GM23248 (cell line): ENCODE measurements around the gene CDC37. TPM values are rescaled to one million over a fixed set of nuclear protein-coding genes. Genes with fewer than 3 reads are reported as not detected.
A peak's percentile ranks its signal among the peaks of the same experiment; 100 is the strongest.
"Not testable (repeated sequence)": the region's sequence is repeated elsewhere in the genome, so short reads cannot be mapped to it uniquely, and the experiment has no call there.

Source experiments
- DNase-seq: peaks from one replicate; pipeline ENCODE4 v3.0.0-alpha.2; 2015
- H2AFZ ChIP-seq: fragments of 200-600 bp; sonication (generic); 2 replicates; pipeline ENCODE4 v1.6.1; 2016; ENCODE audit warnings: antibody characterized with exemption
- H3F3A ChIP-seq: fragments of 200-600 bp; sonication (generic); 2 replicates; pipeline ENCODE4 v1.6.1; 2016; ENCODE audit warnings: mild to moderate bottlenecking, antibody characterized with exemption, mixed run types; ENCODE audit not compliant: insufficient read depth
- H3K27ac ChIP-seq: fragments of 200-600 bp; sonication (generic); 2 replicates; pipeline ENCODE4 v1.5.1; 2016; ENCODE audit warnings: mild to moderate bottlenecking
- H3K27me3 ChIP-seq: fragments of 200-600 bp; sonication (generic); replicated peaks from 2 replicates; pipeline ENCODE4 v1.6.1; 2016; ENCODE audit warnings: mild to moderate bottlenecking; ENCODE audit not compliant: insufficient read depth
- H3K36me3 ChIP-seq: fragments of 200-600 bp; sonication (generic); 2 replicates; pipeline ENCODE4 v1.6.1; 2016; ENCODE audit warnings: low read depth, mild to moderate bottlenecking
- H3K4me1 ChIP-seq: fragments of 200-600 bp; sonication (generic); 2 replicates; pipeline ENCODE4 v1.6.1; 2016; ENCODE audit warnings: mild to moderate bottlenecking; ENCODE audit not compliant: insufficient read depth
- H3K4me2 ChIP-seq: fragments of 200-600 bp; sonication (generic); one replicate; pipeline ENCODE4 v1.6.1; 2016; ENCODE audit warnings: mild to moderate bottlenecking; ENCODE audit not compliant: unreplicated experiment
- H3K4me3 ChIP-seq: fragments of 200-600 bp; sonication (generic); 2 replicates; pipeline ENCODE4 v1.5.1; 2016; ENCODE audit warnings: mild to moderate bottlenecking
- H3K79me2 ChIP-seq: fragments of 200-600 bp; sonication (generic); 2 replicates; pipeline ENCODE4 v1.6.1; 2016; ENCODE audit warnings: mild to moderate bottlenecking; ENCODE audit not compliant: insufficient read depth
- H3K9ac ChIP-seq: fragments of 200-600 bp; sonication (generic); 2 replicates; pipeline ENCODE4 v1.6.1; 2016; ENCODE audit warnings: mild to moderate bottlenecking
- H3K9me2 ChIP-seq: fragments of 200-600 bp; sonication (generic); 2 replicates; pipeline ENCODE4 v1.6.1; 2016; ENCODE audit warnings: mixed run types, mild to moderate bottlenecking, moderate library complexity; ENCODE audit not compliant: insufficient read depth
- H3K9me3 ChIP-seq: fragments of 200-600 bp; sonication (generic); one replicate; pipeline ENCODE4 v1.6.1; 2017; ENCODE audit warnings: low read depth
- H4K20me1 ChIP-seq: fragments of 200-600 bp; sonication (generic); 2 replicates; pipeline ENCODE4 v1.6.0; 2016; ENCODE audit not compliant: insufficient read depth
- EZH2 ChIP-seq: fragments of 200-600 bp; sonication (generic); IDR thresholded peaks from 2 replicates; pipeline ENCODE4 v1.6.1; 2018; ENCODE audit warnings: antibody characterized with exemption, mild to moderate bottlenecking; ENCODE audit not compliant: insufficient read depth, poor library complexity, severe bottlenecking
- EZH2phosphoT487 ChIP-seq: fragments of 200-600 bp; sonication (generic); IDR thresholded peaks from 2 replicates; pipeline ENCODE4 v1.6.1; 2018; ENCODE audit warnings: antibody characterized with exemption, moderate library complexity, mild to moderate bottlenecking, low read depth; ENCODE audit not compliant: insufficient read depth
- WGBS, 2 experiments: methylation state at CpG; one replicate each; pipeline ENCODE4 v1.1.6; 2015 to 2017; ENCODE audit warnings: low lambda C conversion rate in 2 of 2, low coverage in 1 of 2; ENCODE audit errors: missing lambda C conversion rate in 2 of 2; 5-methylcytosine and 5-hydroxymethylcytosine counted together
- in situ Hi-C: fragments of 300-500 bp; cut with MboI; formaldehyde crosslinking; loops from 2 replicates; pipeline ENCODE4 v1.15.0; 2020
- polyA plus RNA-seq: library from polyadenylated mRNA; unstranded; fragments of >200 nt; fragmentation: Nextera tagmentation; extraction: Ambion mirVana; gene quantifications from 2 replicates; pipeline ENCODE4 v1.2.1, GENCODE V29; 2016
- total RNA-seq: library from RNA; depleted of rRNA; stranded (reverse); fragments of >200 nt; shearing (Covaris generic); gene quantifications from 2 replicates; pipeline ENCODE4 v1.2.3, GENCODE V29; 2014

The CDC37 gene
- total and polyA plus RNA-seq, 2 experiments from 2014 or later, result 291 to 301 TPM

- no peaks in the 10 kb centered on the region for H4K20me1 ChIP-seq
- in situ Hi-C loops, result no loop called here
- no peaks in the 10 kb centered on the region for H3K4me1 ChIP-seq
- no peak overlapping the region for H3K9ac ChIP-seq
- H3K9me3 ChIP-seq, result no peaks in the 10 kb centered on the region
- no peaks in the 10 kb centered on the region for H3K79me2 ChIP-seq
- WGBS, 2 experiments, result 93 to 94% methylated on average over 15 of the region's 15 CpGs
- no peaks in the 10 kb centered on the region for H3K9me2 ChIP-seq
- H2AFZ ChIP-seq, result no peak overlapping the region
- H3K27ac ChIP-seq, result no peak overlapping the region
- H3K27me3 ChIP-seq, result no peaks in the 10 kb centered on the region
- H3K4me3 ChIP-seq, result no peak overlapping the region
- DNase-seq, result peak; percentile 26
- H3F3A ChIP-seq, result no peaks in the 10 kb centered on the region
- no peak overlapping the region for H3K4me2 ChIP-seq
- peaks cover 9% of the 10 kb centered on the region; the same call in 1 of the 2 replicates for H3K36me3 ChIP-seq
- TF ChIP-seq EZH2 (no peak), EZH2phosphoT487 (no peak)
Observed at GRCh38 chr19:10368101-10368803, 35.1 kb downstream of the CDC37 start.

- H3K9ac ChIP-seq, H4K20me1 ChIP-seq, H3K4me1 ChIP-seq, H3K27ac ChIP-seq, H3K36me3 ChIP-seq, H3K9me2 ChIP-seq, H2AFZ ChIP-seq, H3K9me3 ChIP-seq, H3K4me3 ChIP-seq, H3K79me2 ChIP-seq, in situ Hi-C loops, H3F3A ChIP-seq, H3K4me2 ChIP-seq, DNase-seq, H3K27me3 ChIP-seq: not testable (repeated sequence)
- 98% methylated on average over 4 of the region's 4 CpGs for WGBS, 2 experiments
Observed at GRCh38 chr19:10366950-10367512, 36.3 kb downstream of the CDC37 start.

- H3K9ac ChIP-seq, result no peak overlapping the region
- no peak overlapping the region for H3K27ac ChIP-seq
- no peaks in the 10 kb centered on the region for H3K9me3 ChIP-seq
- H3K4me2 ChIP-seq, result no peak overlapping the region
- no peaks in the 10 kb centered on the region for H3K4me1 ChIP-seq
- no peaks in the 10 kb centered on the region for H3F3A ChIP-seq
- H4K20me1 ChIP-seq, result no peaks in the 10 kb centered on the region
- 90 to 93% methylated on average over 22 to 23 of the region's 23 CpGs for WGBS, 2 experiments
- no peaks in the 10 kb centered on the region for H3K9me2 ChIP-seq
- no peaks in the 10 kb centered on the region for H3K79me2 ChIP-seq
- no peaks in the 10 kb centered on the region for H3K27me3 ChIP-seq
- DNase-seq, result no peak
- no peak overlapping the region for H2AFZ ChIP-seq
- in situ Hi-C loops, result no loop called here
- H3K4me3 ChIP-seq, result no peak overlapping the region
- H3K36me3 ChIP-seq, result peaks cover 9% of the 10 kb centered on the region; the same call in 1 of the 2 replicates
- TF ChIP-seq EZH2 (no peak), EZH2phosphoT487 (no peak)
Observed at GRCh38 chr19:10365518-10365917, 37.8 kb downstream of the CDC37 start.

- no peak for DNase-seq
- Histone ChIP-seq H3F3A (no peaks in the 10 kb centered on the region), H3K4me3 (no peak overlapping the region), H2AFZ (no peak overlapping the region), H3K9ac (no peak overlapping the region), H3K4me2 (no peak overlapping the region), H3K4me1 (no peaks in the 10 kb centered on the region), H3K79me2 (no peaks in the 10 kb centered on the region), H3K9me2 (no peaks in the 10 kb centered on the region), H3K36me3 (peaks cover 9% of the 10 kb centered on the region; the same call in 1 of the 2 replicates), H3K27ac (no peak overlapping the region), H3K27me3 (no peaks in the 10 kb centered on the region), H4K20me1 (no peaks in the 10 kb centered on the region), H3K9me3 (no peaks in the 10 kb centered on the region)
- 87 to 88% methylated on average over 18 to 19 of the region's 19 CpGs for WGBS, 2 experiments
- in situ Hi-C loops, result no loop called here
- TF ChIP-seq EZH2phosphoT487 (no peak), EZH2 (no peak)
Observed at GRCh38 chr19:10364644-10365043, 38.7 kb downstream of the CDC37 start.
